Natural killer cell (primary cell): ENCODE data around the gene PPP1R27. TPM values are rescaled to one million over a fixed set of nuclear protein-coding genes. Genes with fewer than 3 reads are reported as not detected.

Source experiments
- ATAC-seq, 3 donors: fragments of 150-1000 bp in 2 of 3; fragments of 200-7000 bp in 1 of 3; cut with Tn5 transposase; 1 replicate in 1 of 3; 2 replicates in 2 of 3; pipeline ENCODE4 v1.10.0; 2021; ENCODE audit warnings: mild to moderate bottlenecking in 2 of 3, moderate library complexity in 2 of 3
- DNase-seq, 2 donors: peaks; one replicate each; pipeline versions ENCODE4 v3.0.0 to v3.0.0-alpha.2; 2013 to 2021; ENCODE audit warnings: mixed read lengths in 1 of 2
- H3K27ac ChIP-seq: one replicate; pipeline ENCODE4 v1.5.1; 2013; ENCODE audit warnings: mild to moderate bottlenecking, low read length
- H3K27me3 ChIP-seq: one replicate; pipeline ENCODE4 v1.6.1; 2013; ENCODE audit warnings: low read length; ENCODE audit not compliant: control insufficient read depth, insufficient read depth
- H3K36me3 ChIP-seq: one replicate; pipeline ENCODE4 v1.6.1; 2013; ENCODE audit warnings: low read length; ENCODE audit not compliant: control insufficient read depth, insufficient read depth
- H3K4me1 ChIP-seq: one replicate; pipeline ENCODE4 v1.6.1; 2013; ENCODE audit warnings: low read length; ENCODE audit not compliant: control insufficient read depth, insufficient read depth
- H3K4me3 ChIP-seq: one replicate; pipeline ENCODE4 v1.5.1; 2013; ENCODE audit warnings: low read length
- H3K9me3 ChIP-seq: one replicate; pipeline ENCODE4 v1.6.1; 2013; ENCODE audit warnings: low read length; ENCODE audit not compliant: control insufficient read depth, insufficient read depth
- H3K27ac Mint-ChIP-seq, 2 donors: one replicate each; pipeline ENCODE4 v1.8.0; 2022; ENCODE audit warnings: mild to moderate bottlenecking in 2 of 2, mixed read lengths in 2 of 2, moderate library complexity in 1 of 2
- H3K27me3 Mint-ChIP-seq, 2 donors: one replicate each; pipeline ENCODE4 v1.8.0; 2022; ENCODE audit warnings: low read depth in 2 of 2, mixed read lengths in 2 of 2
- H3K36me3 Mint-ChIP-seq: one replicate; pipeline ENCODE4 v1.8.0; 2022; ENCODE audit warnings: mixed read lengths
- H3K4me1 Mint-ChIP-seq, 2 donors: one replicate each; pipeline ENCODE4 v1.8.0; 2022; ENCODE audit warnings: mixed read lengths in 2 of 2
- H3K4me3 Mint-ChIP-seq: one replicate; pipeline ENCODE4 v1.8.0; 2022; ENCODE audit warnings: mild to moderate bottlenecking, moderate library complexity, mixed read lengths
- H3K9me3 Mint-ChIP-seq, 2 donors: one replicate each; pipeline ENCODE4 v1.8.0; 2022; ENCODE audit warnings: mixed read lengths in 2 of 2
- WGBS: methylation state at CpG from one replicate; pipeline ENCODE4 v1.1.7; 2013; ENCODE audit warnings: missing lambda C conversion rate; ENCODE audit not compliant: insufficient coverage; 5-methylcytosine and 5-hydroxymethylcytosine counted together
- intact Hi-C: fragments of 100-400 bp; cut with micrococcal nuclease; formaldehyde crosslinking; loops from one replicate; pipeline ENCODE4 v1.14.2; 2022
- total RNA-seq, 4 donors: library from RNA; stranded (reverse); fragments of 120-200 nt in 1 of 4; gene quantifications; one replicate each; pipeline versions ENCODE4 v1.2.3 to v1.2.4, GENCODE V29; 2013 to 2022
- TF ChIP-seq, protein P1 (sequence below): fragments of 200-600 bp; IDR thresholded peaks from one replicate; pipeline ENCODE4 v1.8.0; 2022; ENCODE audit warnings: antibody characterized with exemption

PPP1R27 gene
- total RNA-seq, 3 donors from 2014 or later (not counting 1 experiment from before 2014, with no cell fraction given): not detected

DNA sequence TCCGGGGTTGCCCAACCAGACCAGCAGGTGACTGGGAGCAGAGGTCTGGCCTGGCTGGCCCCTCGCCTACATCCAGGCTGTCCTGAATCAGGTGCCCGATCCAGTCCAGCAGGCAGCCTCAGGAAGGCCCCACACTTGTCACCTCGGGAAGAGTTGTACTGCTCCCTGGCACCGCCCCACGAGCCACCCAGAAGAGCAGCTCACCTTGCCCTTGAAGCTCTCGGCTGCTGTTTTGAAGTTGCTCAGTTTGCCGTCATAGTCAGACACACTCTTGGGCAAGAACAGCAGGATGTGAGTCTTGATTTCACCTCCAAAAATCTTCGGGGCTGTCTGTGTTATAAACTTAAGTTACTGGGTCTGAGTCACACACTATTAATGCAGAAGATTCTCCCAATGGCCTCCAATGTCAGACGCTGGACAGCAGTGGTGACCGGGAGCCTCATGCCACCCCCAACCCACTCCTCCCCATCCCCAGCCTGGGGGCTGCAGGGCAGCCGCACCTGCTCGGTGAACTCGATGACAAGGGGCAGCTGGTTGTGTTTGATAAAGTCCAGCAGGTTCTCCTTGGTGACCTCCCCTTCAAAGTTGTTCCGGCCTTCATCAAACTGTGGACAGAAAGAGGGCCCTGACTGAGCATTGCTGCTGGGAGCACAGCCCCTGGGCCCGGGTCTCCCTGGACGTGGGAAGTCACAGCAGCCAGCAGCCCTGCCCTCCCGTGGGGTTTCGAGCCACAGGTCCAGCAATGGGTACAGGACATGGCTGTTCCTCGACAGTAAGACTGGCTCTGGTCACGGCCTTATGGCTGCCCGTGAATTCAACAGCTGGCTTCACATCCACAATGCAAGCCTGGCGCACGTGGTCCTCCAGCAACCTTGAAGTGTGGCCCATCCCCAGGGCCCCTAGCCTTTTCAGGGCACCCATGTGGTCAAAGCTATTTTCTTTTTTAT lies 12.2 kb upstream of the PPP1R27 start:
- no peaks in the 10 kb centered on the region for H3K9me3 Mint-ChIP-seq
- no peak overlapping the region for H3K4me3 ChIP-seq
- no peaks in the 10 kb centered on the region for H3K4me1 Mint-ChIP-seq
- no peak overlapping the region for H3K27ac ChIP-seq
- H3K36me3 ChIP-seq: peaks cover 66% of the 10 kb centered on the region
- DNase-seq (no peak), ATAC-seq (no peak)
- no peaks in the 10 kb centered on the region for H3K27me3 ChIP-seq
- TF ChIP-seq, protein P1, sequence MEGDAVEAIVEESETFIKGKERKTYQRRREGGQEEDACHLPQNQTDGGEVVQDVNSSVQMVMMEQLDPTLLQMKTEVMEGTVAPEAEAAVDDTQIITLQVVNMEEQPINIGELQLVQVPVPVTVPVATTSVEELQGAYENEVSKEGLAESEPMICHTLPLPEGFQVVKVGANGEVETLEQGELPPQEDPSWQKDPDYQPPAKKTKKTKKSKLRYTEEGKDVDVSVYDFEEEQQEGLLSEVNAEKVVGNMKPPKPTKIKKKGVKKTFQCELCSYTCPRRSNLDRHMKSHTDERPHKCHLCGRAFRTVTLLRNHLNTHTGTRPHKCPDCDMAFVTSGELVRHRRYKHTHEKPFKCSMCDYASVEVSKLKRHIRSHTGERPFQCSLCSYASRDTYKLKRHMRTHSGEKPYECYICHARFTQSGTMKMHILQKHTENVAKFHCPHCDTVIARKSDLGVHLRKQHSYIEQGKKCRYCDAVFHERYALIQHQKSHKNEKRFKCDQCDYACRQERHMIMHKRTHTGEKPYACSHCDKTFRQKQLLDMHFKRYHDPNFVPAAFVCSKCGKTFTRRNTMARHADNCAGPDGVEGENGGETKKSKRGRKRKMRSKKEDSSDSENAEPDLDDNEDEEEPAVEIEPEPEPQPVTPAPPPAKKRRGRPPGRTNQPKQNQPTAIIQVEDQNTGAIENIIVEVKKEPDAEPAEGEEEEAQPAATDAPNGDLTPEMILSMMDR: no peak
- H3K4me1 ChIP-seq: no peaks in the 10 kb centered on the region
- H3K9me3 ChIP-seq: no peaks in the 10 kb centered on the region
- no peak overlapping the region for H3K4me3 Mint-ChIP-seq
- no peaks in the 10 kb centered on the region for H3K27me3 Mint-ChIP-seq
- intact Hi-C loops: no loop called here
- no peak overlapping the region for H3K27ac Mint-ChIP-seq
- no peaks in the 10 kb centered on the region for H3K36me3 Mint-ChIP-seq
- 96% methylated on average over 23 of the region's 24 CpGs for WGBS

DNA sequence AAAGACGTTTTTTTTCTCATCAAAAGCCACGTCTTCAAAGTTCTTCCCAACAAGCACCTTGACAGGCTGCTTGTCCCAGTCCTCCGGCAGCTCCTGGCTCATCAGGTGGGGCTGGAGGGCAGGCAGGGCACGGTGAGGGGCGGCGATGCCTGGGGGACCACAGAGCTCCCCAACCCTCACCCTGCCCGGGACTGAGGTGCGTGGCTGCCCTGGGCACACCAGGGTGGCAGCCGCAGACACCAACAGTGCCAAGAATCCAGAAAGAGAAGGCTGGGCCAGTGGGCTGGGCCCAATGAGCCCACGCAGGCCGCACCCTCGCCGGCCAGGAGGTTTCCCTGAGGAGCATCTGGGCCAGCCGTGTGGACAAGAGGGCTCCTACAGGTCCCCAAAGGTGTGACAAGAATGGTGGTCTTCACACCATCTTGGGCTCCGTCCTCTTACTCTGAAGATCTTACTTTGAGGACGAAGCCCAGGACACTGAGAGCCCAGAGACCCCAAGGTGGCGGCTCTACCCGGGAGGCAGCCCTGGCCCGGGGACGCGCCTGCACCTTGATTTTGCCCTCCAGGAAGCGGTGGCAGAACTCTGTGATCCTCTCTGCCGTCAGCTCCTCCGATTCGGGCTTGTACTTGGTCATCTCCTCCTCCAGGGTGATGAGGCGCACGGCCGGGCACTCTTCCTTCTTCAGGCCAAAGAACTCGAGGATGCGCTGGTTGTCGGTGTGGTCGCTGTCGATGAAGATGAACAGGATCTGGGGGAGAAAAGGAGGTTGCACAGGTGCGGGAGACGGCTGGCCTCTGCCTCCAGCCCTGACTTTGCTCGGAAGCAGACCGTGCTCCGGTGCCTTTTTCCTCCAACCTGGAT lies 11.3 kb upstream of the PPP1R27 start:
- DNase-seq (no peak), ATAC-seq (no peak)
- Histone ChIP-seq H3K9me3 (no peaks in the 10 kb centered on the region), H3K36me3 (peaks cover 57% of the 10 kb centered on the region), H3K27ac (no peak overlapping the region), H3K4me1 (no peaks in the 10 kb centered on the region), H3K27me3 (no peaks in the 10 kb centered on the region), H3K4me3 (no peak overlapping the region)
- Mint-ChIP-seq H3K4me3 (no peak overlapping the region), H3K36me3 (no peaks in the 10 kb centered on the region), H3K4me1 (no peaks in the 10 kb centered on the region), H3K9me3 (no peaks in the 10 kb centered on the region), H3K27ac (no peak overlapping the region), H3K27me3 (no peaks in the 10 kb centered on the region)
- intact Hi-C loops: no loop called here
- TF ChIP-seq, protein P1: no peak
- 97% methylated on average over 38 of the region's 38 CpGs for WGBS

DNA sequence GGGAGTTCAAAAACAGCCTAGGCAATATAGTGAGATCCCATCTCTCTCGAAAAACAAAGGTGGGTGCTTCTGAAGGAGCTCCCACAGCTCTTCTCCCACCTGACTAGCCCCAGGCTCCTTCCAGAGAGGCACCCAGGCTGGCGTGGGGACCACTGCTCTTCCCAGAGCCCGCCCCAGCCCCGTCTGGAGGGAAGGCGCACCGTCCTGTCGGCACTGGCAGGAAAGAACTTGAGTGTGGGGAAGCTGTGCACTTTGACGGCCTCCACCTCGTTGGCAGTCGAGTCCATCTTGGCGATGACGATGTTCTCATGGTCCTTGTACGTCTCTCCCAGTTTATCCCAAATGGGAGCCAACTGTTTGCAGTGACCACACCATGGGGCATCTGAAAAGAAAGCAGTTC lies 10.5 kb upstream of the PPP1R27 start:
- no peaks in the 10 kb centered on the region for H3K9me3 ChIP-seq
- H3K27me3 ChIP-seq: no peaks in the 10 kb centered on the region
- Mint-ChIP-seq H3K9me3 (no peaks in the 10 kb centered on the region), H3K4me3 (no peak overlapping the region), H3K36me3 (no peaks in the 10 kb centered on the region), H3K27ac (no peak overlapping the region), H3K27me3 (no peaks in the 10 kb centered on the region), H3K4me1 (no peaks in the 10 kb centered on the region)
- intact Hi-C loops: no loop called here
- H3K27ac ChIP-seq: no peak overlapping the region
- TF ChIP-seq, protein P1: no peak
- ATAC-seq (no peak), DNase-seq (no peak)
- peaks cover 55% of the 10 kb centered on the region for H3K36me3 ChIP-seq
- no peak overlapping the region for H3K4me3 ChIP-seq
- no peaks in the 10 kb centered on the region for H3K4me1 ChIP-seq
- 98% methylated on average over 13 of the region's 13 CpGs for WGBS
